H54 (cell line): Measurements from ENCODE around the gene PHF21A.
A peak's percentile ranks its signal among the peaks of the same experiment; 100 is the strongest.
"Not testable (repeated sequence)": the region's sequence is repeated elsewhere in the genome, so short reads cannot be mapped to it uniquely, and the experiment has no call there.

Experiments used
- DNase-seq: peaks from one replicate; pipeline ENCODE4 v3.0.0; 2011; ENCODE audit warnings: low spot score, mixed read lengths; ENCODE audit not compliant: insufficient read length
- FAIRE-seq: peaks from 3 replicates; lab custom pipeline; 2011; peaks lifted over from hg19 to GRCh38; lab: Jason Lieb, UNC
- POLR2A ChIP-seq: IDR thresholded peaks from 2 replicates; pipeline ENCODE4 v1.6.1; 2011; ENCODE audit warnings: low read depth, mild to moderate bottlenecking, low read length

Gene PHF21A

GRCh38 chr11:45906965-45907611, 214.2 kb downstream of the PHF21A start, which contains the start of gene FREY1:
Gene FREY1 (minus strand): TSS chr11:45907271. CDS start chr11:45907245, 26 bp downstream.
- DNase-seq: no peak
- no peak for TF ChIP-seq POLR2A
- FAIRE-seq: no peak

- no peak for TF ChIP-seq POLR2A
- no peak for FAIRE-seq
- no peak for DNase-seq
These were observed 215.1 kb downstream of the PHF21A start for GRCh38 chr11:45906096-45906682.

- FAIRE-seq, DNase-seq: not testable (repeated sequence)
These were observed 215.7 kb downstream of the PHF21A start for GRCh38 chr11:45905576-45905975.

GRCh38 chr11:45905095-45905494, 216.2 kb downstream of the PHF21A start:
- DNase-seq: no peak
- no peak for FAIRE-seq
- TF ChIP-seq POLR2A: no peak

- FAIRE-seq (no peak), DNase-seq (no peak)
- no peak for TF ChIP-seq POLR2A
These were observed 216.8 kb downstream of the PHF21A start for GRCh38 chr11:45904309-45904915.

- no peak for DNase-seq
- FAIRE-seq: no peak
- TF ChIP-seq POLR2A: no peak
These were observed 218.5 kb downstream of the PHF21A start for GRCh38 chr11:45902452-45903380.

- DNase-seq: no peak
- TF ChIP-seq POLR2A: no peak
- no peak for FAIRE-seq
These were observed 219.6 kb downstream of the PHF21A start for GRCh38 chr11:45901626-45902025.

- DNase-seq: no peak
- no peak for FAIRE-seq
- TF ChIP-seq POLR2A: no peak
These were observed 220.2 kb downstream of the PHF21A start for GRCh38 chr11:45900916-45901617.

- not testable (repeated sequence) for DNase-seq, FAIRE-seq
These were observed 221.0 kb downstream of the PHF21A start for GRCh38 chr11:45900175-45900800.

- peak; percentile 99 for DNase-seq
- TF ChIP-seq POLR2A: no peak
- no peak for FAIRE-seq
These were observed 221.6 kb downstream of the PHF21A start for GRCh38 chr11:45899448-45900174.

- no peak for TF ChIP-seq POLR2A
- no peak for FAIRE-seq
- DNase-seq: no peak
These were observed 222.2 kb downstream of the PHF21A start for GRCh38 chr11:45899086-45899447.

- no peak for DNase-seq
- no peak for FAIRE-seq
- TF ChIP-seq POLR2A: no peak
These were observed 223.7 kb downstream of the PHF21A start for GRCh38 chr11:45897556-45897955.
